Skeletal muscle tissue (tissue), 4 donors: Measurements from ENCODE around the gene PRDM11. TPM values are rescaled to one million over a fixed set of nuclear protein-coding genes. Genes with fewer than 3 reads are reported as not detected.
A peak's percentile ranks its signal among the peaks of the same experiment; 100 is the strongest.

ENCODE experiments used
- H3K27ac ChIP-seq: one replicate; pipeline ENCODE4 v1.7.0; 2013; ENCODE audit warnings: mild to moderate bottlenecking, low read depth, low read length, inconsistent platforms
- H3K27me3 ChIP-seq, 3 donors: one replicate each; pipeline ENCODE4 v1.7.0; 2013; ENCODE audit warnings: low read length in 3 of 3; ENCODE audit not compliant: control insufficient read depth in 3 of 3, insufficient read depth in 3 of 3
- H3K36me3 ChIP-seq, 3 donors: one replicate each; pipeline ENCODE4 v1.7.0; 2013; ENCODE audit warnings: low read length in 3 of 3; ENCODE audit not compliant: control insufficient read depth in 3 of 3, insufficient read depth in 3 of 3
- H3K4me1 ChIP-seq, 3 donors: one replicate each; pipeline ENCODE4 v1.7.0; 2013; ENCODE audit warnings: low read length in 3 of 3, mild to moderate bottlenecking in 3 of 3; ENCODE audit not compliant: control insufficient read depth in 3 of 3, insufficient read depth in 3 of 3
- H3K4me3 ChIP-seq, 3 donors: one replicate each; pipeline ENCODE4 v1.7.0; 2013; ENCODE audit warnings: low read length in 3 of 3
- H3K9ac ChIP-seq, 3 donors: one replicate each; pipeline ENCODE4 v1.7.0; 2013; ENCODE audit warnings: low read length in 3 of 3, mild to moderate bottlenecking in 3 of 3, moderate library complexity in 2 of 3, low read depth in 1 of 3
- H3K9me3 ChIP-seq, 3 donors: one replicate each; pipeline ENCODE4 v1.7.0; 2013; ENCODE audit warnings: low read length in 3 of 3; ENCODE audit not compliant: control insufficient read depth in 3 of 3
- total RNA-seq: library from RNA; depleted of rRNA; stranded (reverse); fragments of >200 nt; gene quantifications from one replicate; pipeline ENCODE4 v1.2.3, GENCODE V29; 2014
- donor health status: Osteomylitis.

PRDM11 gene
- total RNA-seq, 1 donor from 2014 or later = 9.4 TPM

GRCh38 chr11:45204761-45205160 lies 58.3 kb downstream of the PRDM11 start:
- Histone ChIP-seq H3K27ac (no peak overlapping the region), H3K4me1 (peaks cover 5 to 12% (median 6%) of the 10 kb centered on the region in 3 donors), H3K9me3 (no peaks in the 10 kb centered on the region), H3K9ac (no peak overlapping the region), H3K36me3 (peaks cover 0 to 6% (median 3%) of the 10 kb centered on the region in 3 donors), H3K4me3 (no peak overlapping the region), H3K27me3 (no peaks in the 10 kb centered on the region)

- Histone ChIP-seq H3K4me3 (no peak overlapping the region), H3K9me3 (no peaks in the 10 kb centered on the region), H3K4me1 (peaks cover 17 to 24% (median 18%) of the 10 kb centered on the region in 3 donors), H3K27me3 (no peaks in the 10 kb centered on the region), H3K27ac (no peak overlapping the region), H3K36me3 (peaks cover 0 to 3% (median 3%) of the 10 kb centered on the region in 3 donors), H3K9ac (no peak overlapping the region)
Observed at GRCh38 chr11:45205978-45206377, 59.5 kb downstream of the PRDM11 start.

DNA sequence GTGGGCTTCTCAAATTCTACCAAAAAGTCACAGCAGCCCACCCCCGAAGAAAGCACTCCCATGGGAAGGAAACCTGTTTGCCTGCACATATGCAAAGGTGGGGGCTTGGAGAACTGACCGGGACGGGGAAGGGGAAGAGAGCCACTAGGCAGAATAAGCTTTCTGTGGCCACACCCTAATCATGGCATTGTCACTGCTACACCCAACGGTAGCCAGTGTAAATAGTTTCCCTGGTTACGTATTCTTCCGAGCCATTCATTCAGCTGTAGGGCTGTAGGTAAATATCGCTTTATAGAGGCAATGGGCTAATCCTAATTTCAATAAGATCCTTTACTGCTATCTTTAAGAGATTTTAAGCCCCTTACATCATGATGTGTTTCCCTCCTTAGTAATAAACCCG lies 61.7 kb downstream of the PRDM11 start:
- H3K4me1 ChIP-seq = peaks cover 19 to 32% (median 19%) of the 10 kb centered on the region in 3 donors
- no peak overlapping the region for H3K9ac ChIP-seq
- peaks cover 2 to 3% (median 3%) of the 10 kb centered on the region in 3 donors for H3K36me3 ChIP-seq
- no peaks in the 10 kb centered on the region for H3K9me3 ChIP-seq
- H3K4me3 ChIP-seq = no peak overlapping the region
- H3K27me3 ChIP-seq = no peaks in the 10 kb centered on the region
- no peak overlapping the region for H3K27ac ChIP-seq

DNA sequence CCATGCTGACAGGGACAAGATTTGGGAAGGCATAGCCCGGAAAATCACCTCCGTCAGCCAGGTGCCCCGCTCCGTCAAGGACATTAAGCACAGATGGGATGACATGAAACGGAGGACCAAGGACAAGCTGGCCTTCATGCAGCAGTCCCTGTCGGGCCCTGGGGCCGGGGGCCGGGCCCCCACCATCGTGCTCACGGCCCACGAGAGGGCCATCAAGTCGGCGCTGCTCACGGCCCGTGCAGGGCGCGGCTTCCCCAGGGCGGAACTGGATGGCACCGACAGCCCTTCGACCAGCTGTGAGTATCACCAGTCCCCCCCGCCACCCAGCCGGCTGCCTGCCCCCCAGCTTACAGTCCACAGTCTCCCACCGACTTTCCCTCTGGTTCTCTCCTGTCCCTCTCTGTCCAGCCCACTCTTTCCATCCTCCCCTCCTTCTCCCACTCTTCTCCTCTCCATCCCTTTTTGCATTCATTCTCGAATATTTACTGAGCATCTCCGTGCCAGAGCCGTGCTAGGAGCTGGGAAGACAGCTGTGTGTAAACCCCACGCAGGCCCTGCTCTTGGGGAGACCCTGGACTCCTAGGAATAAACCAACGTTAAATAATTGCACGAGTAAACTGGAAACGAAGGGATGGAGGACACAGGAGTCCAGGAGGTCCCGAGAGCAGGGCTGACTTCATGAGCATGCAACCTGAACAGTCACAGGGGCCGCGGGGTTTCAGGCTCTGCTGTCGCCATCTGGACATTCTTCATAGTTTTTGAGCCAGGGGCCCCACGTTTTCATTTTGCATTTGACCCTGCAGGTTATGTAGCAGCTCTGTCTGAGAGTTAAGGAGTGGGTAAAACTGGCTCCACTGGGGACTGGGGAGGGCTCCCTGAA lies 62.8 kb downstream of the PRDM11 start:
- H3K9me3 ChIP-seq = no peaks in the 10 kb centered on the region
- peaks cover 23 to 40% (median 29%) of the 10 kb centered on the region in 3 donors for H3K4me1 ChIP-seq
- H3K27me3 ChIP-seq = no peaks in the 10 kb centered on the region
- H3K36me3 ChIP-seq = peaks cover 2 to 3% (median 3%) of the 10 kb centered on the region in 3 donors
- H3K9ac ChIP-seq = peak overlapping the region in 2 of 3 donors; percentile 64 to 66
- peak overlapping the region; percentile 15 for H3K27ac ChIP-seq
- peak overlapping the region in 2 of 3 donors; percentile 42 to 54 for H3K4me3 ChIP-seq

DNA sequence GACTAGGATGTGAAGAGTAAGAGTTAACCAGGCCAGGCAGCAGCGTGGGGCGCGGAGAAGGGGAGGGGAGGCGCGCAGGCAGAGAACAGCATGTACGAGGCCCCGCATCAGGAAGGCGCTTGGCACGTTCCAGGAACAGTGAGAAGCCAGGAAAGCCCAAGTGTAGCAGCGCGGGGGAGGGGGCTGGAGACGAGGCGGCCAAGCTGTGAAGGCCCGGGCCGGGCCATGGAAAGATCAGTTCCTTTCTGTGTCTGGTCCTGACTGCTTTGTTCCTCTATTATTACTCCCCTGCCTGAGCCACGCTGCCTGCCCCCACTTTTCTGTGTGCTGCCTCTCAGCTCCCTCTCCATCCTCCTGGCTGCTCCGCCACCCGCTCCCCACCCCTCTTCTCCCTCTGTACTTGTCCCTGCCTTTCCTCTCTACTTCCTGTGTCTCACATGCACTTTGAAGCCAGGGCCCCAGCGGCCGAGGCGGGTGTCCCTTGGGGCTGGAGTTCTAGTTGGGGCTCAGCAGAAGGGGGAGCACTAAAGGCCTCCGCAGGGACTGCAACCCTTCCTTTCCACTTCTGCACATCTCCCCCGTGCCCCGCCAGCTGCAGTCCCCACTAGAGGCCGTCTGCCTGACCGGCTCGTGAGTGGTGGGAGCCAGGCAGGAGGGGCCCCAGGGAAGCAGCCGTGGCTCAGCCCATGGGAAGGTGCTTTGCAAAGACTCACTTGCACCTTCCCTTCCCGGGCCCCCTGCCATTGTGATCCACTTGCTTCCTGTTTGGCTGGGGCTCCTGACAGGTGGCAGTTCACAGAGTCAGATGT lies 63.7 kb downstream of the PRDM11 start:
- Histone ChIP-seq H3K27me3 (no peaks in the 10 kb centered on the region), H3K9me3 (no peaks in the 10 kb centered on the region), H3K4me1 (peaks cover 25 to 47% (median 37%) of the 10 kb centered on the region in 3 donors), H3K27ac (peak overlapping the region; percentile 15), H3K4me3 (peak overlapping the region in 2 of 3 donors; percentile 42 to 54), H3K9ac (peak overlapping the region in 2 of 3 donors; percentile 64 to 66), H3K36me3 (peaks cover 2 to 3% (median 3%) of the 10 kb centered on the region in 3 donors)

DNA sequence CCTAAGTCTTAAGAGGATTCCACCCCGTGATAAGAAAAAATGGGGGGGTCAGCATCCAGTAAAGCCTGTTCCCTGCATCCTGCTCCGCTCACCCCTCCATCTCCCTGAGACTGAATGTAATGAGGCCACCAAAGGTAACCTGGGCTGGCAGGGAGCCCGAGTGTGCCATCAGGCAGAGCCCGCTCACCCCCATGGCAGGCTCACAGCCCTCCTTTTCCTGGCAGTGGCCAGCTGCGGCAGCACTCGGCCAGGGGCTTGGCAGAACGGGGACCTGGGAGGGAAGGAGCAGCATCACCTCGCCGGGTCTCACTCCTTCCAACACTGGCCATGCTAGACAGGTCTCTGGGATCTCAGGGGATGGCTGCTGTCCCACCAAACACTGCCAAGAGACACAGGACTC lies 64.4 kb downstream of the PRDM11 start:
- Histone ChIP-seq H3K27me3 (no peaks in the 10 kb centered on the region), H3K27ac (no peak overlapping the region), H3K36me3 (peaks cover under 1 to 2% (median 2%) of the 10 kb centered on the region in 3 donors), H3K4me1 (peaks cover 25 to 52% (median 44%) of the 10 kb centered on the region in 3 donors), H3K9me3 (no peaks in the 10 kb centered on the region), H3K4me3 (no peak overlapping the region), H3K9ac (peak overlapping the region in 1 of 3 donors; percentile 66)

GRCh38 chr11:45211732-45212131 lies 65.3 kb downstream of the PRDM11 start:
- Histone ChIP-seq H3K4me3 (no peak overlapping the region), H3K27me3 (no peaks in the 10 kb centered on the region), H3K9me3 (no peaks in the 10 kb centered on the region), H3K4me1 (peaks cover 25 to 52% (median 44%) of the 10 kb centered on the region in 3 donors), H3K27ac (no peak overlapping the region), H3K36me3 (peaks cover 0 to 2% (median under 1%) of the 10 kb centered on the region in 3 donors), H3K9ac (no peak overlapping the region)

DNA sequence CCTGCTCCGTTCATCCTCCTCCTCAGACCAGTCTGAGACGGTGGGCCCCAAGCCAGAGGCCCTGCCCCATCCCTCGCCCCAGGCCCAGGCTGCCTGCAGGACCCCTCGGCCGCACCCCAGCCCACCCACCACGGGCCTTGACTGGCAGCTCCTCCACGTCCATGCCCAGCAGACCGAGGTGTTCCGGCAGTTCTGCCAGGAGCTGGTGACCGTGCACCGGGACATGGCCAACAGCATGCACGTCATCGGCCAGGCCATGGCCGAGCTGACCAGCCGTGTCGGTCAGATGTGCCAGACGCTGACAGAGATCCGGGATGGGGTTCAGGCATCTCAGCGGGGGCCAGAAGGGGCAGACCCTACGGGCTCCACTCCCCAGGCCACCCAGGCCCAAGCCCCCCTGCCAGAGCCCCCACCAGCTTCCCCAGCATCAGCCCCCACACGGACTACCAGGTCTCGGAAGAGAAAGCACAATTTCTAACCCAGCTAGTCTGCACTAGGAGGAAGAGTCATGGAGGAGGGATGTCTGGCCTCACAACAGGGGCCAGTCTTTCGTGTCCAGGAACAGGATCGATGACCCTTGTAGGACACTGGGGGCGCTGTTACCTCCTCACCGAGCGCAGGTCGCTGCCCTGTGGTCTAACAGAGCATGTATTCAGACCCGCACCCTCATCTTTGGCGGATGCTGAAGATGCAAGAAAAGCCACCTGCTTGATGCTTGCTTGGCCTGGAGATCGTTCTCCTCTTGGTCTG lies 66.3 kb downstream of the PRDM11 start:
- Histone ChIP-seq H3K4me1 (peaks cover 25 to 52% (median 44%) of the 10 kb centered on the region in 3 donors), H3K9ac (no peak overlapping the region), H3K9me3 (no peaks in the 10 kb centered on the region), H3K27ac (no peak overlapping the region), H3K4me3 (no peak overlapping the region), H3K36me3 (peaks cover 0 to 2% (median 0%) of the 10 kb centered on the region in 3 donors), H3K27me3 (no peaks in the 10 kb centered on the region)

DNA sequence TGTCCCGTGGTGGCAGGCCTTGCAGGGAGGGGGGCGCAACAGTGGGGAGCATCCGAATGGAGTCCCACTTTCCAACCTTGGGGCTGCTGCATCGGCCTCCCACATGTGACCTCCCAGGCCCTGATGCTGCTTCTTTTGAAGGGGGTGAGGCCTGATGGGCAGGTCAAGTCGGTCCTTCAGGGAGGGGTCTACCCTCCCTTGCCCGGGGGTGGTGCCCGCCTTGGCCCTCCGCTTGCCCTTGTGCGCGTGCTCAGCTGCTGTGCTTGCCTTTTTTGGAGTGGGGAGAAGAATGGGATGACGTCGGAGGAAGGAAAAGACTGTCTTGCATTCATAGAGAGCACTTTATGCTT lies 66.9 kb downstream of the PRDM11 start:
- no peak overlapping the region for H3K4me3 ChIP-seq
- H3K9me3 ChIP-seq = no peaks in the 10 kb centered on the region
- no peaks in the 10 kb centered on the region for H3K27me3 ChIP-seq
- no peak overlapping the region for H3K27ac ChIP-seq
- peaks cover 25 to 52% (median 44%) of the 10 kb centered on the region in 3 donors for H3K4me1 ChIP-seq
- H3K36me3 ChIP-seq = peaks cover 0 to 2% (median 0%) of the 10 kb centered on the region in 3 donors
- H3K9ac ChIP-seq = peak overlapping the region in 1 of 3 donors; percentile 50
